Measurements from ENCODE around the gene DYRK1A. TPM values are rescaled to one million over a fixed set of nuclear protein-coding genes. Genes with fewer than 3 reads are reported as not detected.

Gene DYRK1A
- total RNA-seq, 2 donors from 2014 or later: 70.5 to 146 TPM

GRCh38 chr21:37422382-37422781 is 55.8 kb downstream of the DYRK1A start:
- H3K9me3 ChIP-seq: no peaks in the 10 kb centered on the region
- TF ChIP-seq POLR2A (IDR thresholded peaks at IDR 0.05) (no peak), POLR2AphosphoS5 (IDR thresholded peaks at IDR 0.05) (no peak), CTCF (IDR thresholded peaks at IDR 0.05) (no peak)
- H3K4me1 ChIP-seq (replicated peaks): peaks cover 2% of the 10 kb centered on the region
- no peak for DNase-seq (ENCODE audit: low spot score)
- H3K4me3 ChIP-seq: no peak overlapping the region
- H3K36me3 ChIP-seq: no peaks in the 10 kb centered on the region
- intact Hi-C loops (cut with DNase I): no loop called here
- no peak overlapping the region for H3K27ac ChIP-seq
- H3K27me3 ChIP-seq (replicated peaks; ENCODE audit: insufficient read depth): no peaks in the 10 kb centered on the region
- 98% methylated on average over 1 of the region's 1 CpG for WGBS

GRCh38 chr21:37423103-37423502 is 56.5 kb downstream of the DYRK1A start:
- no peak for DNase-seq (ENCODE audit: low spot score)
- peaks cover 2% of the 10 kb centered on the region for H3K4me1 ChIP-seq (replicated peaks)
- H3K27me3 ChIP-seq (replicated peaks; ENCODE audit: insufficient read depth): no peaks in the 10 kb centered on the region
- no peak overlapping the region for H3K4me3 ChIP-seq
- H3K36me3 ChIP-seq: no peaks in the 10 kb centered on the region
- no peak for TF ChIP-seq POLR2A (IDR thresholded peaks at IDR 0.05)
- no peak for TF ChIP-seq POLR2AphosphoS5 (IDR thresholded peaks at IDR 0.05)
- TF ChIP-seq CTCF (IDR thresholded peaks at IDR 0.05): no peak
- intact Hi-C loops (cut with DNase I): no loop called here
- no peak overlapping the region for H3K27ac ChIP-seq
- no peaks in the 10 kb centered on the region for H3K9me3 ChIP-seq
- 48% methylated on average over 2 of the region's 2 CpGs for WGBS

GRCh38 chr21:37424396-37424795 is 57.8 kb downstream of the DYRK1A start:
- no peak for TF ChIP-seq CTCF (IDR thresholded peaks at IDR 0.05)
- H3K36me3 ChIP-seq: no peaks in the 10 kb centered on the region
- H3K27me3 ChIP-seq (replicated peaks; ENCODE audit: insufficient read depth): no peaks in the 10 kb centered on the region
- H3K9me3 ChIP-seq: no peaks in the 10 kb centered on the region
- no peaks in the 10 kb centered on the region for H3K4me1 ChIP-seq (replicated peaks)
- no peak for DNase-seq (ENCODE audit: low spot score)
- H3K4me3 ChIP-seq: no peak overlapping the region
- no peak overlapping the region for H3K27ac ChIP-seq
- intact Hi-C loops (cut with DNase I): no loop called here
- WGBS: 47% methylated on average over 1 of the region's 1 CpG

GRCh38 chr21:37425001-37425400 is 58.4 kb downstream of the DYRK1A start:
- Histone ChIP-seq H3K36me3 (no peaks in the 10 kb centered on the region), H3K27ac (no peak overlapping the region), H3K4me3 (no peak overlapping the region), H3K27me3 (replicated peaks; ENCODE audit: insufficient read depth) (no peaks in the 10 kb centered on the region), H3K9me3 (no peaks in the 10 kb centered on the region), H3K4me1 (replicated peaks) (no peaks in the 10 kb centered on the region)
- WGBS: 64% methylated on average over 3 of the region's 3 CpGs
- intact Hi-C loops (cut with DNase I): no loop called here
- no peak for TF ChIP-seq POLR2A (IDR thresholded peaks at IDR 0.05)
- TF ChIP-seq CTCF (IDR thresholded peaks at IDR 0.05): no peak
- TF ChIP-seq POLR2AphosphoS5 (IDR thresholded peaks at IDR 0.05): no peak
- no peak for DNase-seq (ENCODE audit: low spot score)

GRCh38 chr21:37425684-37426083 is 59.1 kb downstream of the DYRK1A start:
- Histone ChIP-seq H3K27ac (no peak overlapping the region), H3K27me3 (replicated peaks; ENCODE audit: insufficient read depth) (no peaks in the 10 kb centered on the region), H3K4me3 (no peak overlapping the region), H3K9me3 (no peaks in the 10 kb centered on the region), H3K4me1 (replicated peaks) (no peaks in the 10 kb centered on the region), H3K36me3 (no peaks in the 10 kb centered on the region)
- no peak for TF ChIP-seq POLR2AphosphoS5 (IDR thresholded peaks at IDR 0.05)
- no peak for TF ChIP-seq CTCF (IDR thresholded peaks at IDR 0.05)
- no peak for TF ChIP-seq POLR2A (IDR thresholded peaks at IDR 0.05)
- no peak for DNase-seq (ENCODE audit: low spot score)
- intact Hi-C loops (cut with DNase I): no loop called here
- 96% methylated on average over 2 of the region's 2 CpGs for WGBS

All from prostate gland (tissue), 2 donors.